HepG2 (cell line): ENCODE results near the gene RAP1GAP2. TPM values are rescaled to one million over a fixed set of nuclear protein-coding genes. Genes with fewer than 3 reads are reported as not detected.

Experiments
- ATAC-seq: fragments of 200-7000 bp; cut with Tn5 transposase; 3 replicates; pipeline ENCODE4 v1.9.1; 2020; ENCODE audit warnings: mild to moderate bottlenecking, moderate library complexity
- BruUV-seq: library from RNA; stranded (reverse); fragments of 400-500 nt; replicated peaks from 2 replicates; lab custom pipeline; 2021; lab: Mats Ljungman, UMichigan
- CTCF ChIA-PET: fragments of 300-600 bp; formaldehyde crosslinking; extraction: SDS; loops from one replicate; lab custom pipeline; 2021; ENCODE audit warnings: low total read pairs, inconsistent platforms, low intra/inter-chr PET ratio; lab: Yijun Ruan, JAX
- POLR2A ChIA-PET: fragments of 350-600 bp; sonication (Branson Sonifier 250); formaldehyde crosslinking; loops from one replicate; lab custom pipeline; 2020; ENCODE audit warnings: antibody characterized with exemption, inconsistent platforms; lab: Yijun Ruan, JAX
- DNase-seq: peaks from one replicate; pipeline ENCODE4 v3.0.0-alpha.2; 2015; ENCODE audit warnings: low spot score
- FAIRE-seq: peaks from 3 replicates; lab custom pipeline; 2011; peaks lifted over from hg19 to GRCh38; lab: Jason Lieb, UNC
- H2AFZ ChIP-seq: one replicate; pipeline ENCODE4 v1.6.1; 2011; ENCODE audit warnings: low read length, inconsistent platforms
- H3K27ac ChIP-seq: fragments of 300-600 bp; 3 replicates; pipeline ENCODE4 v1.8.0; 2011; ENCODE audit warnings: mixed run types, mild to moderate bottlenecking, mixed read lengths, low read length, inconsistent platforms; ENCODE audit not compliant: insufficient read depth; ENCODE audit errors: extremely low read length
- H3K27me3 ChIP-seq, 2 experiments: fragments of 200-600 bp in 1 of 2; 2 replicates in 1 of 2; 3 replicates in 1 of 2; pipeline versions ENCODE4 v1.6.0 to v1.8.0; 2011; ENCODE audit warnings: low read length in 2 of 2, mild to moderate bottlenecking in 2 of 2, moderate library complexity in 2 of 2, inconsistent platforms in 1 of 2; ENCODE audit not compliant: insufficient read depth in 2 of 2, control insufficient read depth in 1 of 2
- H3K36me3 ChIP-seq, 2 experiments: fragments of 200-600 bp in 1 of 2; replicated peaks in 1 of 2; 2 replicates in 1 of 2; 3 replicates in 1 of 2; pipeline versions ENCODE4 v1.5.1 to v1.8.0; 2011; ENCODE audit warnings: low read length in 2 of 2, inconsistent platforms in 1 of 2; ENCODE audit not compliant: insufficient read depth in 2 of 2, control insufficient read depth in 1 of 2
- H3K4me1 ChIP-seq: 2 replicates; pipeline ENCODE4 v1.5.1; 2012; ENCODE audit warnings: low read length, inconsistent platforms; ENCODE audit not compliant: insufficient read depth
- H3K4me2 ChIP-seq: 2 replicates; pipeline ENCODE4 v1.6.0; 2011; ENCODE audit warnings: low read depth, low read length, inconsistent platforms
- H3K4me3 ChIP-seq, 3 experiments: fragments of 200-600 bp in 1 of 3; sonication (generic), shearing (Covaris generic) in 1 of 3; replicated peaks in 1 of 3; 2 replicates each; pipeline ENCODE4 v1.5.1; 2011 to 2016; ENCODE audit warnings: low read length in 3 of 3, inconsistent platforms in 2 of 3, low read depth in 2 of 3, mild to moderate bottlenecking in 2 of 3, control low read depth in 1 of 3, mixed read lengths in 1 of 3; ENCODE audit not compliant: insufficient read depth in 1 of 3
- H3K79me2 ChIP-seq: one replicate; pipeline ENCODE4 v1.6.1; 2011; ENCODE audit warnings: low read length, inconsistent platforms; ENCODE audit not compliant: insufficient read depth
- H3K9ac ChIP-seq: 2 replicates; pipeline ENCODE4 v1.6.0; 2011; ENCODE audit warnings: mild to moderate bottlenecking, low read depth, low read length, inconsistent platforms; ENCODE audit not compliant: insufficient read depth
- H3K9me3 ChIP-seq: 2 replicates; pipeline ENCODE4 v1.5.1; 2012; ENCODE audit warnings: mild to moderate bottlenecking, low read length
- H4K20me1 ChIP-seq: 2 replicates; pipeline ENCODE4 v1.6.0; 2011; ENCODE audit warnings: inconsistent platforms, mild to moderate bottlenecking, low read length, moderate library complexity; ENCODE audit not compliant: insufficient read depth
- MAFG ChIP-seq: sonication (generic); formaldehyde crosslinking; IDR thresholded peaks from 2 replicates; pipeline ENCODE4 v1.5.1; 2020; ENCODE audit warnings: mild to moderate bottlenecking, missing genetic modification reagents
- TEAD3 ChIP-seq: optimal IDR thresholded peaks from 2 replicates; pipeline ENCODE3; 2016; ENCODE audit warnings: borderline replicate concordance
- ZNF121 ChIP-seq: sonication (generic); formaldehyde crosslinking; IDR thresholded peaks from 2 replicates; pipeline ENCODE4 v1.5.0; 2020; ENCODE audit warnings: mild to moderate bottlenecking, missing genetic modification reagents
- ZNF367 ChIP-seq: sonication (generic); formaldehyde crosslinking; IDR thresholded peaks from 2 replicates; pipeline ENCODE4 v1.4.0; 2020; ENCODE audit warnings: missing genetic modification reagents, borderline replicate concordance
- ZSCAN21 ChIP-seq: sonication (generic); formaldehyde crosslinking; IDR thresholded peaks from 2 replicates; pipeline ENCODE4 v1.8.0; 2022; ENCODE audit warnings: mild to moderate bottlenecking, missing genetic modification reagents, moderate library complexity, borderline replicate concordance
- WGBS: methylation state at CpG from one replicate; pipeline ENCODE4 v1.1.6; 2017; ENCODE audit warnings: low lambda C conversion rate; 5-methylcytosine and 5-hydroxymethylcytosine counted together
- in situ Hi-C: cut with HindIII; loops from 2 replicates; pipeline ENCODE4 v1.10.0; 2017; ENCODE audit warnings: low pct_unique_long_range_greater_than_20kb; ENCODE audit not compliant: extremely low pct_ligation_motif_present
- intact Hi-C: fragments of 100-400 bp; cut with micrococcal nuclease; formaldehyde crosslinking; loops from one replicate; pipeline ENCODE4 v1.10.0; 2022; ENCODE audit not compliant: unreplicated experiment
- polyA plus RNA-seq, 8 experiments: library from polyadenylated mRNA; depleted of rRNA in 3 of 8; stranded (reverse) in 7 of 8; unstranded in 1 of 8; fragments of >200 nt; fragmentation: Illumina TruSeq in 4 of 8; extraction: Trizol in 4 of 8; gene quantifications; 2 replicates each; pipeline versions ENCODE4 v1.2.1 to v1.2.3, GENCODE V29; 2011 to 2016; ENCODE audit warnings: low read depth in 4 of 8, missing spikeins in 1 of 8, mixed read lengths in 1 of 8; ENCODE audit not compliant: insufficient read depth in 1 of 8
- total RNA-seq, 5 experiments: library from RNA; depleted of rRNA; stranded (reverse); fragments of >200 nt; fragmentation: Illumina TruSeq; extraction: Trizol; gene quantifications; 2 replicates each; pipeline ENCODE4 v1.2.3, GENCODE V29; 2016; ENCODE audit warnings: low read depth in 1 of 5
- TF ChIP-seq, protein P1 (sequence below): sonication (generic); IDR thresholded peaks from 2 replicates; pipeline ENCODE4 v1.6.1; 2016; ENCODE audit warnings: low read depth, borderline replicate concordance
- TF ChIP-seq, protein P2 (sequence below): sonication (generic); formaldehyde crosslinking; IDR thresholded peaks from 2 replicates; pipeline ENCODE4 v1.4.0; 2020; ENCODE audit warnings: missing genetic modification reagents
- TF ChIP-seq, protein P3 (sequence below): sonication (generic); formaldehyde crosslinking; IDR thresholded peaks from 2 replicates; pipeline ENCODE4 v1.5.0; 2020; ENCODE audit warnings: missing genetic modification reagents

The RAP1GAP2 gene
- total and polyA plus RNA-seq, 2 of the 13 experiments (the other 11 are each of a cell fraction or from before 2014, with no cell fraction given), result 10.9 to 12.0 TPM

DNA sequence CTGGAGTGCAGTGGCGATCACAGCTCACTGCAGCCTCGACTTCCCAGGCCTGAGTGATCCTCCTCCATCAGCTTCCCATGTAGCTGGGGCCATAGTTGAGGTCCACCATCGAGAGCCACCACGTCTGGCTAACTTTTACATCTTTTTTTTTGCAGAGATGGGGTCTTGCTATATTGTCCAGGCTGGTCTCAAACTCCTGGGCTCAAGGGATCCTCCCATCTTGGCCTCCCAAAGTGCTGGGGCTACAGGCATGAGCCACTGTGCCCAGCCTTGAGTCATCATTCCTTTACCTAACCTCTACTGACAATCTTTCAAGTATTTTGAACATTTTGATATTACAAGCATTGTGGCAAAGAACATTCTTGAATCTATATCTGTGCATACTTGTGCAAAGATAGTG is 37.4 kb upstream of the RAP1GAP2 start:
- POLR2A ChIA-PET, result no interaction called here
- H3K36me3 ChIP-seq, result no peaks in the 10 kb centered on the region
- no peaks in the 10 kb centered on the region for H3K9me3 ChIP-seq
- no peak overlapping the region for H3K27ac ChIP-seq
- ATAC-seq, result no peak
- intact Hi-C loops, result no loop called here
- no peak overlapping the region for H3K4me2 ChIP-seq
- DNase-seq, result no peak
- H3K4me1 ChIP-seq, result no peaks in the 10 kb centered on the region
- H3K4me3 ChIP-seq, result no peak overlapping the region
- FAIRE-seq, result no peak
- H2AFZ ChIP-seq, result no peak overlapping the region
- TF ChIP-seq ZSCAN21 (no peak), ZNF121 (peak; percentile 61; the same call in 1 of the 2 replicates)
- in situ Hi-C loops, result no loop called here
- no peaks in the 10 kb centered on the region for H3K79me2 ChIP-seq
- no TSS peak for BruUV-seq
- H4K20me1 ChIP-seq, result no peaks in the 10 kb centered on the region
- 17% methylated on average over 4 of the region's 4 CpGs for WGBS
- no peak overlapping the region for H3K9ac ChIP-seq
- peaks cover 0 to 20% of the 10 kb centered on the region in 2 experiments; a peak in 2 of 5 replicates for H3K27me3 ChIP-seq
- CTCF ChIA-PET, result no interaction called here

DNA sequence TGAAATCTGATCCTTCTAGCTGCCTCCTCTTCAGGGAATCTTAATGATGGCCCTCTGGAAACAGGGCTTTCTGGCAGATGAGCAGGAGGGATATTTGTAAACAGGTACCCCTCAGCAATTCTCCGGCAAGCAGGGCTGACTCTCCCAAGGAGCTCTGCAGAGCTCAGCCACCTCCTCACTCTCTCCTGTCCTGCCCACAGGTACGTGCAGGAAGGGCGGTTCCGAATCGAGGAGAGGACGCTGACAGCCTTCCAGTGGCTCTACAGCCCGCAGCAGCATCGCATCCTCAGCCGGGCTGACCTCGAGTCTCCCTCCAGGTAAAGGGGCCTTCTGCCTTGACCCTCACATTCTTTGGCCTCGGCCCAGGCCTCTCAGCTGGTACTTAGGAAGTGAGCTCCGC is 26.1 kb upstream of the RAP1GAP2 start:
- Histone ChIP-seq H3K4me1 (0 out of 2 replicates have a peak, but pooled peaks cover 11% of the 10 kb centered on the region), H3K9ac (no peak overlapping the region), H3K27me3 (peaks cover 2 to 12% of the 10 kb centered on the region in 2 experiments; a peak in 3 of 5 replicates), H3K27ac (no peak overlapping the region), H3K9me3 (no peaks in the 10 kb centered on the region), H3K4me2 (no peak overlapping the region), H3K4me3 (no peak overlapping the region; a peak in 1 of 6 replicates), H3K36me3 (no peaks in the 10 kb centered on the region), H3K79me2 (no peaks in the 10 kb centered on the region), H4K20me1 (no peaks in the 10 kb centered on the region), H2AFZ (no peak overlapping the region)
- WGBS, result 15% methylated on average over 5 of the region's 12 CpGs
- DNase-seq (no peak), ATAC-seq (peak; percentile 28; the same call in 1 of the 3 replicates), FAIRE-seq (no peak)
- peak; percentile 13 for TF ChIP-seq TEAD3
- TF ChIP-seq, protein P1, sequence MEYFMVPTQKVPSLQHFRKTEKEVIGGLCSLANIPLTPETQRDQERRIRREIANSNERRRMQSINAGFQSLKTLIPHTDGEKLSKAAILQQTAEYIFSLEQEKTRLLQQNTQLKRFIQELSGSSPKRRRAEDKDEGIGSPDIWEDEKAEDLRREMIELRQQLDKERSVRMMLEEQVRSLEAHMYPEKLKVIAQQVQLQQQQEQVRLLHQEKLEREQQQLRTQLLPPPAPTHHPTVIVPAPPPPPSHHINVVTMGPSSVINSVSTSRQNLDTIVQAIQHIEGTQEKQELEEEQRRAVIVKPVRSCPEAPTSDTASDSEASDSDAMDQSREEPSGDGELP, result 0 out of 2 replicates have a peak, but pooled peaks have one; percentile 15
- TF ChIP-seq, protein P2, sequence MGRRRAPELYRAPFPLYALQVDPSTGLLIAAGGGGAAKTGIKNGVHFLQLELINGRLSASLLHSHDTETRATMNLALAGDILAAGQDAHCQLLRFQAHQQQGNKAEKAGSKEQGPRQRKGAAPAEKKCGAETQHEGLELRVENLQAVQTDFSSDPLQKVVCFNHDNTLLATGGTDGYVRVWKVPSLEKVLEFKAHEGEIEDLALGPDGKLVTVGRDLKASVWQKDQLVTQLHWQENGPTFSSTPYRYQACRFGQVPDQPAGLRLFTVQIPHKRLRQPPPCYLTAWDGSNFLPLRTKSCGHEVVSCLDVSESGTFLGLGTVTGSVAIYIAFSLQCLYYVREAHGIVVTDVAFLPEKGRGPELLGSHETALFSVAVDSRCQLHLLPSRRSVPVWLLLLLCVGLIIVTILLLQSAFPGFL, result no peak
- TF ChIP-seq MAFG (CRISPR knock-in tag), result no peak
- TF ChIP-seq ZNF367, result no peak
- TF ChIP-seq, protein P3, sequence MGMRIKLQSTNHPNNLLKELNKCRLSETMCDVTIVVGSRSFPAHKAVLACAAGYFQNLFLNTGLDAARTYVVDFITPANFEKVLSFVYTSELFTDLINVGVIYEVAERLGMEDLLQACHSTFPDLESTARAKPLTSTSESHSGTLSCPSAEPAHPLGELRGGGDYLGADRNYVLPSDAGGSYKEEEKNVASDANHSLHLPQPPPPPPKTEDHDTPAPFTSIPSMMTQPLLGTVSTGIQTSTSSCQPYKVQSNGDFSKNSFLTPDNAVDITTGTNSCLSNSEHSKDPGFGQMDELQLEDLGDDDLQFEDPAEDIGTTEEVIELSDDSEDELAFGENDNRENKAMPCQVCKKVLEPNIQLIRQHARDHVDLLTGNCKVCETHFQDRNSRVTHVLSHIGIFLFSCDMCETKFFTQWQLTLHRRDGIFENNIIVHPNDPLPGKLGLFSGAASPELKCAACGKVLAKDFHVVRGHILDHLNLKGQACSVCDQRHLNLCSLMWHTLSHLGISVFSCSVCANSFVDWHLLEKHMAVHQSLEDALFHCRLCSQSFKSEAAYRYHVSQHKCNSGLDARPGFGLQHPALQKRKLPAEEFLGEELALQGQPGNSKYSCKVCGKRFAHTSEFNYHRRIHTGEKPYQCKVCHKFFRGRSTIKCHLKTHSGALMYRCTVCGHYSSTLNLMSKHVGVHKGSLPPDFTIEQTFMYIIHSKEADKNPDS (CRISPR knock-in tag), result no peak
- ChIA-PET POLR2A (no interaction called here), CTCF (no interaction called here)
- no TSS peak for BruUV-seq
- intact Hi-C loops (no loop called here), in situ Hi-C loops (no loop called here)
